Common myeloid progenitor, CD34-positive (primary cell): ENCODE results near the gene BTG2.
A peak's percentile ranks its signal among the peaks of the same experiment; 100 is the strongest.

ENCODE experiments used
- CTCF ChIA-PET: fragments of 350-600 bp; sonication (Branson Sonifier 250); formaldehyde crosslinking; loops from one replicate; lab custom pipeline; 2021; ENCODE audit warnings: antibody characterized with exemption; lab: Charles Lee
- POLR2A ChIA-PET: fragments of 350-600 bp; sonication (Branson Sonifier 250); formaldehyde crosslinking; loops from one replicate; lab custom pipeline; 2021; ENCODE audit warnings: antibody characterized with exemption; lab: Charles Lee
- DNase-seq, 3 donors: peaks; one replicate each; pipeline versions ENCODE4 v3.0.0 to v3.0.0-alpha.2; 2013
- H3K27ac ChIP-seq, 2 experiments: 1 replicate in 1 of 2; 2 replicates in 1 of 2; pipeline ENCODE4 v1.7.0; 2013; ENCODE audit warnings: inconsistent platforms in 2 of 2, low read length in 2 of 2, mild to moderate bottlenecking in 2 of 2, low read depth in 1 of 2, moderate library complexity in 1 of 2; ENCODE audit not compliant: severe bottlenecking in 2 of 2, insufficient read depth in 1 of 2, poor library complexity in 1 of 2
- H3K27me3 ChIP-seq, 5 experiments: replicated peaks in 2 of 5; 1 replicate in 3 of 5; 2 replicates in 2 of 5; pipeline versions ENCODE4 v1.6.1 to v1.7.0; 2013; ENCODE audit warnings: low read length in 4 of 5, mild to moderate bottlenecking in 2 of 5, moderate library complexity in 2 of 5, inconsistent platforms in 1 of 5; ENCODE audit not compliant: insufficient read depth in 5 of 5, control insufficient read depth in 4 of 5
- H3K36me3 ChIP-seq, 4 experiments: 1 replicate in 2 of 4; 2 replicates in 2 of 4; pipeline versions ENCODE4 v1.6.1 to v1.7.0; 2013; ENCODE audit warnings: low read length in 3 of 4, control low read depth in 1 of 4, mild to moderate bottlenecking in 1 of 4; ENCODE audit not compliant: control insufficient read depth in 4 of 4, insufficient read depth in 4 of 4
- H3K4me1 ChIP-seq, 4 experiments: 1 replicate in 3 of 4; 2 replicates in 1 of 4; pipeline versions ENCODE4 v1.6.1 to v1.7.1; 2013; ENCODE audit warnings: low read length in 3 of 4, mild to moderate bottlenecking in 3 of 4, control low read depth in 1 of 4, inconsistent platforms in 1 of 4, moderate library complexity in 1 of 4; ENCODE audit not compliant: control insufficient read depth in 4 of 4, insufficient read depth in 4 of 4; ENCODE audit errors: control extremely low read depth in 1 of 4
- H3K4me3 ChIP-seq, 7 experiments: 1 replicate in 4 of 7; 2 replicates in 3 of 7; pipeline versions ENCODE4 v1.5.1 to v1.7.0; 2013; ENCODE audit warnings: mild to moderate bottlenecking in 7 of 7, low read length in 6 of 7, moderate library complexity in 6 of 7, inconsistent platforms in 2 of 7, low read depth in 2 of 7, control low read depth in 1 of 7; ENCODE audit not compliant: insufficient read depth in 4 of 7, control insufficient read depth in 1 of 7; ENCODE audit errors: extremely low read depth in 1 of 7
- H3K9me3 ChIP-seq, 5 experiments: 1 replicate in 4 of 5; 2 replicates in 1 of 5; pipeline versions ENCODE4 v1.6.1 to v1.7.1; 2013; ENCODE audit warnings: low read length in 4 of 5, mild to moderate bottlenecking in 2 of 5, inconsistent platforms in 1 of 5, low read depth in 1 of 5, moderate library complexity in 1 of 5; ENCODE audit not compliant: control insufficient read depth in 4 of 5, insufficient read depth in 2 of 5; ENCODE audit errors: control extremely low read depth in 1 of 5
- WGBS: methylation state at CpG from one replicate; pipeline ENCODE4 v1.1.5; 2013; ENCODE audit not compliant: insufficient coverage; 5-methylcytosine and 5-hydroxymethylcytosine counted together

The BTG2 gene

GRCh38 chr1:203335503-203335902 lies 30.2 kb downstream of the BTG2 start:
- Histone ChIP-seq H3K36me3 (no peaks in the 10 kb centered on the region), H3K27me3 (peaks cover 0 to 4% (median 1%) of the 10 kb centered on the region in 5 experiments), H3K9me3 (no peaks in the 10 kb centered on the region), H3K4me3 (no peak overlapping the region), H3K4me1 (peaks cover 0 to 7% (median 2%) of the 10 kb centered on the region in 4 experiments), H3K27ac (no peak overlapping the region)
- WGBS, result 92% methylated on average over 2 of the region's 4 CpGs
- ChIA-PET POLR2A (interaction anchor here (4.2 kb wide), 1 partner anchor 28 kb away, joined by 26 read pairs; the partner anchor contains the start of gene BTG2), CTCF (interaction anchor here (0.7 to 16.6 kb wide), 10 partner anchors 9 to 153 kb away, joined by 3 to 322 read pairs (median 10); partner anchors contain the start of gene BTG2)
- no peak for DNase-seq

DNA sequence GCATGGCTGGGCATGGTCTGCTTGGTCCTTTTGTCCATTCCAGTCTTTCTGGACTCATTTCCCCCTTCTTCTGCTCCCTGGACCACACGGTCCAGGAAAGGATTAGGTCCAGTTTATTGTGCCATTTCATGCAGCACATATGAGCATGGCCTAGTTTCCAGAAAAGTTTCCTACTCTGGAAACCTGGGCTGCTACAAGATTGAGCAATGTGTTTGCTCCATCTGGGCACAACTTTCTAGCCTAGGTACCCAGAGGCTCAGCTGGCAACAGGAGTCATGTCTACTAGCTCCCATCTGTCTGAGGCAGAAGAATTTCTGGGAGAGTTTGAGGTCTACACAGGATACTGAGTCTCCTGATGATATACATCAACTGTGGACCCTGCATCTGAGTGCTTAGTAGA lies 30.8 kb downstream of the BTG2 start:
- 89% methylated on average over 1 of the region's 1 CpG for WGBS
- Histone ChIP-seq H3K4me3 (no peak overlapping the region), H3K36me3 (no peaks in the 10 kb centered on the region), H3K4me1 (peaks cover 0 to 6% (median 2%) of the 10 kb centered on the region in 4 experiments), H3K9me3 (no peaks in the 10 kb centered on the region), H3K27me3 (peaks cover 0 to 10% (median 6%) of the 10 kb centered on the region in 5 experiments), H3K27ac (no peak overlapping the region)
- POLR2A ChIA-PET, result interaction anchor here (0.9 to 4.2 kb wide), 2 partner anchors 8 to 29 kb away, joined by 5 to 26 read pairs; partner anchors contain the start of gene BTG2
- CTCF ChIA-PET, result interaction anchor here (0.7 to 16.6 kb wide), 13 partner anchors 9 to 296 kb away, joined by 3 to 322 read pairs (median 9); partner anchors contain the start of gene BTG2
- no peak for DNase-seq

GRCh38 chr1:203338335-203339036 lies 33.2 kb downstream of the BTG2 start:
- peak; percentile 77 to 83 (median 77) for DNase-seq
- H3K27me3 ChIP-seq, result peaks cover 0 to 22% (median 10%) of the 10 kb centered on the region in 5 experiments
- WGBS, result 55% methylated on average over 9 of the region's 18 CpGs
- H3K36me3 ChIP-seq, result no peaks in the 10 kb centered on the region
- no peak overlapping the region for H3K27ac ChIP-seq
- no peak overlapping the region for H3K4me3 ChIP-seq
- ChIA-PET CTCF (interaction anchor here (1.3 to 16.6 kb wide), 12 partner anchors 8 to 165 kb away, joined by 3 to 322 read pairs (median 62); partner anchors contain the start of genes BTG2 and FMOD), POLR2A (interaction anchor here (0.6 to 0.8 kb wide), 2 partner anchors 18 to 61 kb away, joined by 3 to 4 read pairs; no protein-coding TSS in a partner anchor)
- no peaks in the 10 kb centered on the region for H3K9me3 ChIP-seq
- peaks cover 0 to 5% (median 0%) of the 10 kb centered on the region in 4 experiments for H3K4me1 ChIP-seq

- ChIA-PET POLR2A (interaction anchor here (0.7 to 1.2 kb wide), 3 partner anchors 31 to 147 kb away, joined by 3 to 6 read pairs (median 4); no protein-coding TSS in a partner anchor), CTCF (interaction anchor here (0.5 to 16.6 kb wide), 22 partner anchors 10 to 866 kb away, joined by 3 to 322 read pairs (median 8); partner anchors contain the start of genes BTG2, FMOD and OPTC)
- Histone ChIP-seq H3K4me1 (peaks cover 0 to 5% (median 0%) of the 10 kb centered on the region in 4 experiments), H3K27me3 (peaks cover 0 to 22% (median 10%) of the 10 kb centered on the region in 5 experiments), H3K36me3 (no peaks in the 10 kb centered on the region), H3K27ac (no peak overlapping the region), H3K9me3 (no peaks in the 10 kb centered on the region), H3K4me3 (no peak overlapping the region)
- 70% methylated on average over 3 of the region's 7 CpGs for WGBS
- peak; percentile 78 to 84 (median 82) for DNase-seq
Observed at GRCh38 chr1:203340112-203340790, 34.9 kb downstream of the BTG2 start.

- CTCF ChIA-PET, result interaction anchor here (0.8 to 16.6 kb wide), 15 partner anchors 9 to 360 kb away, joined by 3 to 322 read pairs (median 17); partner anchors contain the start of genes BTG2, FMOD and OPTC
- POLR2A ChIA-PET, result interaction anchor here (0.6 kb wide), 1 partner anchor 191 kb away, joined by 7 read pairs; no protein-coding TSS in a partner anchor
Observed at GRCh38 chr1:203342192-203342940, 37.0 kb downstream of the BTG2 start.

More at GRCh38 chr1:203342192-203342940, 37.0 kb downstream of the BTG2 start:
- peak overlapping the region in 3 of 7 experiments; percentile 19 to 30 (median 28) for H3K4me3 ChIP-seq
- peaks cover 0 to 22% (median 10%) of the 10 kb centered on the region in 5 experiments for H3K27me3 ChIP-seq
- H3K27ac ChIP-seq, result no peak overlapping the region
- DNase-seq, result peak; percentile 36 to 59 (median 48)
- WGBS, result 49% methylated on average over 22 of the region's 23 CpGs
- no peaks in the 10 kb centered on the region for H3K9me3 ChIP-seq
- peaks cover 0 to 5% (median 0%) of the 10 kb centered on the region in 4 experiments for H3K4me1 ChIP-seq
- no peaks in the 10 kb centered on the region for H3K36me3 ChIP-seq
